Neuronal stem cell (in vitro differentiated cells): Measurements from ENCODE around the gene NPY4R2.
"Not testable (repeated sequence)": the region's sequence is repeated elsewhere in the genome, so short reads cannot be mapped to it uniquely, and the experiment has no call there.

Source experiments
- DNase-seq: peaks from one replicate; pipeline ENCODE4 v3.0.0-alpha.2; 2013; ENCODE audit warnings: low spot score
- H2AFZ ChIP-seq: one replicate; pipeline ENCODE4 v1.6.1; 2013; ENCODE audit warnings: mild to moderate bottlenecking, low read length, inconsistent platforms
- H2AK5ac ChIP-seq: 2 replicates; pipeline ENCODE4 v1.6.1; 2013; ENCODE audit warnings: low read depth, mild to moderate bottlenecking, inconsistent platforms, low read length, moderate library complexity, mixed read lengths
- H2BK120ac ChIP-seq: 2 replicates; pipeline ENCODE4 v1.6.1; 2013; ENCODE audit warnings: low read depth, mild to moderate bottlenecking, inconsistent platforms, low read length, moderate library complexity, mixed read lengths
- H2BK12ac ChIP-seq: one replicate; pipeline ENCODE4 v1.6.1; 2013; ENCODE audit warnings: low read length, inconsistent platforms
- H2BK15ac ChIP-seq: 2 replicates; pipeline ENCODE4 v1.6.1; 2013; ENCODE audit warnings: mild to moderate bottlenecking, low read length, inconsistent platforms, mixed read lengths
- H2BK5ac ChIP-seq: one replicate; pipeline ENCODE4 v1.6.1; 2013; ENCODE audit warnings: inconsistent platforms, mild to moderate bottlenecking, low read length, moderate library complexity
- H3K14ac ChIP-seq: one replicate; pipeline ENCODE4 v1.6.1; 2013; ENCODE audit warnings: low read length, inconsistent platforms
- H3K18ac ChIP-seq: 2 replicates; pipeline ENCODE4 v1.6.1; 2013; ENCODE audit warnings: low read length, inconsistent platforms
- H3K23ac ChIP-seq: 2 replicates; pipeline ENCODE4 v1.6.1; 2013; ENCODE audit warnings: low read depth, mild to moderate bottlenecking, mixed read lengths, low read length, inconsistent platforms; ENCODE audit not compliant: poor library complexity
- H3K27ac ChIP-seq: replicated peaks from 3 replicates; pipeline ENCODE4 v1.5.1; 2013; ENCODE audit warnings: low read length, inconsistent platforms
- H3K27me3 ChIP-seq, 3 experiments: 2 replicates each; pipeline ENCODE4 v1.6.1; 2013; ENCODE audit warnings: low read length in 3 of 3, mild to moderate bottlenecking in 2 of 3, inconsistent platforms in 1 of 3, low read depth in 1 of 3, mixed read lengths in 1 of 3, moderate library complexity in 1 of 3; ENCODE audit not compliant: control insufficient read depth in 3 of 3, insufficient read depth in 3 of 3
- H3K36me3 ChIP-seq, 2 donors: replicated peaks in 1 of 2; 2 replicates each; pipeline ENCODE4 v1.6.1; 2013; ENCODE audit warnings: low read length in 2 of 2; ENCODE audit not compliant: control insufficient read depth in 2 of 2, insufficient read depth in 2 of 2
- H3K4ac ChIP-seq: 2 replicates; pipeline ENCODE4 v1.6.1; 2013; ENCODE audit warnings: inconsistent platforms, mild to moderate bottlenecking, low read length, moderate library complexity
- H3K4me1 ChIP-seq, 2 donors: 1 replicate in 1 of 2; 2 replicates in 1 of 2; pipeline ENCODE4 v1.6.1; 2013; ENCODE audit warnings: low read length in 2 of 2, low read depth in 1 of 2; ENCODE audit not compliant: control insufficient read depth in 2 of 2, insufficient read depth in 1 of 2
- H3K4me2 ChIP-seq: one replicate; pipeline ENCODE4 v1.6.1; 2013; ENCODE audit warnings: mild to moderate bottlenecking, low read length, inconsistent platforms; ENCODE audit not compliant: insufficient read depth, poor library complexity, severe bottlenecking
- H3K4me3 ChIP-seq, 2 donors: 2 replicates each; pipeline ENCODE4 v1.5.1; 2013; ENCODE audit warnings: low read length in 2 of 2, mild to moderate bottlenecking in 2 of 2, inconsistent platforms in 1 of 2, moderate library complexity in 1 of 2
- H3K79me1 ChIP-seq: one replicate; pipeline ENCODE4 v1.6.1; 2013; ENCODE audit warnings: low read depth, mild to moderate bottlenecking, inconsistent platforms, low read length, moderate library complexity
- H3K9ac ChIP-seq: one replicate; pipeline ENCODE4 v1.6.1; 2013; ENCODE audit warnings: mild to moderate bottlenecking, low read depth, low read length, inconsistent platforms; ENCODE audit not compliant: poor library complexity
- H3K9me3 ChIP-seq, 2 donors: replicated peaks in 1 of 2; 2 replicates each; pipeline versions ENCODE3 to v1.6.1; 2013; ENCODE audit warnings: low read length in 2 of 2, mild to moderate bottlenecking in 2 of 2, inconsistent platforms in 1 of 2, low read depth in 1 of 2, mixed read lengths in 1 of 2, moderate library complexity in 1 of 2; ENCODE audit not compliant: control insufficient read depth in 2 of 2, insufficient read depth in 1 of 2
- H4K8ac ChIP-seq: one replicate; pipeline ENCODE4 v1.6.1; 2013; ENCODE audit warnings: low read depth, mild to moderate bottlenecking, inconsistent platforms, low read length, moderate library complexity
- H4K91ac ChIP-seq: one replicate; pipeline ENCODE4 v1.6.1; 2013; ENCODE audit warnings: low read length, low read depth, mild to moderate bottlenecking, inconsistent platforms; ENCODE audit not compliant: poor library complexity
- WGBS, 2 donors: extraction: QIAGEN DNeasy Blood & Tissue Kit; methylation state at CpG; one replicate each; pipeline ENCODE4 v1.1.7; 2013; ENCODE audit warnings: missing lambda C conversion rate in 2 of 2, mixed read lengths in 1 of 2; ENCODE audit not compliant: insufficient read length in 2 of 2, insufficient replicate concordance in 1 of 2; ENCODE audit errors: extremely low coverage in 2 of 2; 5-methylcytosine and 5-hydroxymethylcytosine counted together

NPY4R2 gene

GRCh38 chr10:47884239-47884638, 34.2 kb upstream of the NPY4R2 start:
- not testable (repeated sequence) for H3K9me3 ChIP-seq, H2AFZ ChIP-seq, H3K36me3 ChIP-seq, H3K18ac ChIP-seq, H3K4me1 ChIP-seq, H3K27ac ChIP-seq, H2BK120ac ChIP-seq, H3K4me3 ChIP-seq, H3K23ac ChIP-seq, H2BK15ac ChIP-seq, H2BK5ac ChIP-seq, DNase-seq, H2BK12ac ChIP-seq, H3K4me2 ChIP-seq, H4K8ac ChIP-seq, H3K27me3 ChIP-seq, H3K79me1 ChIP-seq, H4K91ac ChIP-seq, H3K14ac ChIP-seq, H2AK5ac ChIP-seq, H3K9ac ChIP-seq, H3K4ac ChIP-seq
- WGBS, 2 donors: no CpG with 5 or more reads among the region's 3 CpGs

GRCh38 chr10:47884934-47885333, 33.5 kb upstream of the NPY4R2 start:
- no CpG with 5 or more reads among the region's 3 CpGs for WGBS, 2 donors
- not testable (repeated sequence) for H3K14ac ChIP-seq, H3K4me1 ChIP-seq, DNase-seq, H3K27me3 ChIP-seq, H3K18ac ChIP-seq, H3K79me1 ChIP-seq, H3K4me2 ChIP-seq, H3K9ac ChIP-seq, H2BK5ac ChIP-seq, H2AFZ ChIP-seq, H3K4me3 ChIP-seq, H3K23ac ChIP-seq, H3K27ac ChIP-seq, H4K8ac ChIP-seq, H3K9me3 ChIP-seq, H2BK12ac ChIP-seq, H3K36me3 ChIP-seq, H2BK15ac ChIP-seq, H2AK5ac ChIP-seq, H3K4ac ChIP-seq, H2BK120ac ChIP-seq, H4K91ac ChIP-seq

- H3K23ac ChIP-seq, H3K27me3 ChIP-seq, H2BK15ac ChIP-seq, H3K9ac ChIP-seq, H3K4me3 ChIP-seq, H2BK120ac ChIP-seq, H2AK5ac ChIP-seq, H3K4me2 ChIP-seq, H4K8ac ChIP-seq, DNase-seq, H2BK12ac ChIP-seq, H3K9me3 ChIP-seq, H3K18ac ChIP-seq, H3K36me3 ChIP-seq, H3K4ac ChIP-seq, H3K4me1 ChIP-seq, H4K91ac ChIP-seq, H2BK5ac ChIP-seq, H3K14ac ChIP-seq, H3K27ac ChIP-seq, H2AFZ ChIP-seq, H3K79me1 ChIP-seq: not testable (repeated sequence)
- no CpG with 5 or more reads among the region's 2 CpGs for WGBS, 2 donors
These were observed 32.1 kb upstream of the NPY4R2 start for GRCh38 chr10:47886356-47886755.

- not testable (repeated sequence) for H2BK15ac ChIP-seq, H4K8ac ChIP-seq, H3K36me3 ChIP-seq, H2BK12ac ChIP-seq, H3K79me1 ChIP-seq, H3K9me3 ChIP-seq, H3K4me3 ChIP-seq, H3K27ac ChIP-seq, H3K4ac ChIP-seq, H3K14ac ChIP-seq, H3K27me3 ChIP-seq, H4K91ac ChIP-seq, H2BK5ac ChIP-seq, H3K4me2 ChIP-seq, H2AK5ac ChIP-seq, DNase-seq, H3K23ac ChIP-seq, H3K4me1 ChIP-seq, H3K9ac ChIP-seq, H2AFZ ChIP-seq, H2BK120ac ChIP-seq, H3K18ac ChIP-seq
- no CpG with 5 or more reads among the region's 4 CpGs for WGBS, 2 donors
These were observed 31.6 kb upstream of the NPY4R2 start for GRCh38 chr10:47886827-47887226.
